ENCODE measurements around the gene RDH5. TPM values are rescaled to one million over a fixed set of nuclear protein-coding genes. Genes with fewer than 3 reads are reported as not detected.

RDH5 gene
- total RNA-seq, 5 donors from 2014 or later (not counting 1 experiment from before 2014, with no cell fraction given): 13.0 to 29.1 (median 22.4) TPM

DNA sequence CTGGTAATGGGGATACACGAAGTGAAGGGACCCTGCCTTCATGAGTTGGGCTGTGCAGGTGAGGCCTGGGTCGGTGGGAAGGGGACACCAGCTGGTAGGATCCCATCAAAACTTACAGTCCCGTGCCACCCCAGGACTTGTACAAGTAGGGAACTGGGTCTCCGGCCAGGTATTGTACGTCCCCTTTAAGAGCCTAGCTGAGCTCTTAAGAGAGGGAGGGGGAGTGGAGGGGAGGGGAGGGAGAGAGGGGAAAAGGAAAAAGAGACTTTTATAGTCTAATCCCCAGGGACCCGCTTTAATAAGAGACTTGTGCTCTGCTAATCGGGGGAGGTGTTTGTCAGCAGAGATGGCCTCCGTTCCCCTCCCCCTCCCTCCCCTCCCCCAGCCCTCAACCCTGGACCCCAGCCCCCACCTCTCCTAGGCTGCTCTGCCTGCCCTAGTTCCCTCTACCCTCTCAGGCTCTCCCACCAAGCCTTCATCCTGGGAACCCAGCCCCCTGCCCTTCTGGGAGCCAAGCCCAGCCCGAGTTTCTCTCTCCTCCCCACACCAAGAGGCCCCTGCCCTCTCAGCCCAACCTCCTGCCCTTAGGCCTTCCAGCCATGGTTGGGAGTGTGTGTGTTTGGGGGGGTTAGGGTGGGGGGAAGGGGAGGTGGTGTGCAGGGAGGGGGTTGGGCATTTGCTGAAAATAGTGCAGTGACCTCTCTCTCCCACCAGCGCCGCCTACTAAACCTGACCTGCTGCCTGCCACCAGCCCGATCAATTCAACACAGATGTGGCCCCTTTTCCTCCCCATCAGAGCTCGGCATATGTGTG, 25.4 kb downstream of the RDH5 start:
- no peaks in the 10 kb centered on the region for H3K9me3 Mint-ChIP-seq
- H3K27me3 Mint-ChIP-seq: no peaks in the 10 kb centered on the region
- peaks cover 8 to 31% of the 10 kb centered on the region in 2 experiments for H3K4me1 ChIP-seq (ENCODE audit: control insufficient read depth in 1 of 2, extremely low read depth in 1 of 2, insufficient read depth in 2 of 2, low read length in 2 of 2)
- H3K4me1 Mint-ChIP-seq: peaks cover 26 to 48% (median 40%) of the 10 kb centered on the region in 3 donors
- POLR2A ChIA-PET: interaction anchor here in 1 of 2 donors (0.8 kb wide), 1 partner anchor 8 kb away, joined by 7 read pairs; no protein-coding TSS in a partner anchor
- H3K27ac ChIP-seq (ENCODE audit: low read length): no peak overlapping the region
- H3K36me3 ChIP-seq (ENCODE audit: control insufficient read depth in 2 of 2, extremely low read depth in 1 of 2, insufficient read depth in 1 of 2, low read length in 1 of 2): peaks cover 5 to 12% of the 10 kb centered on the region in 2 donors
- H3K4me3 Mint-ChIP-seq: peak overlapping the region; percentile 91 to 92 (median 91)
- H3K9me3 ChIP-seq: no peaks in the 10 kb centered on the region
- no peak for ATAC-seq (replicated peaks in 1 of 4)
- H3K27me3 ChIP-seq (replicated peaks in 1 of 2; ENCODE audit: control insufficient read depth in 2 of 2, extremely low read depth in 1 of 2, insufficient read depth in 2 of 2, low read length in 1 of 2): no peaks in the 10 kb centered on the region
- peak overlapping the region; percentile 80 to 90 for H3K27ac Mint-ChIP-seq
- no peak for DNase-seq
- no peaks in the 10 kb centered on the region for H3K36me3 Mint-ChIP-seq
- no peak overlapping the region for H3K4me3 ChIP-seq (ENCODE audit: control insufficient read depth in 1 of 2, extremely low read depth in 1 of 2, low read length in 1 of 2)
- CTCF ChIA-PET: interaction anchor here (0.7 to 2.3 kb wide), 4 partner anchors 9 to 444 kb away, joined by 5 to 11 read pairs (median 10); partner anchors contain the start of genes ORMDL2 (in 1 of the 2), SARNP (in 1 of the 2) and SMARCC2 (in 1 of the 2)
- WGBS (ENCODE audit: insufficient coverage): 80% methylated on average over 6 of the region's 13 CpGs

- no peaks in the 10 kb centered on the region for H3K36me3 Mint-ChIP-seq
- Histone ChIP-seq H3K9me3 (no peaks in the 10 kb centered on the region), H3K27me3 (replicated peaks in 1 of 2; ENCODE audit: control insufficient read depth in 2 of 2, extremely low read depth in 1 of 2, insufficient read depth in 2 of 2, low read length in 1 of 2) (no peaks in the 10 kb centered on the region), H3K4me1 (ENCODE audit: control insufficient read depth in 1 of 2, extremely low read depth in 1 of 2, insufficient read depth in 2 of 2, low read length in 2 of 2) (peaks cover 8 to 31% of the 10 kb centered on the region in 2 experiments), H3K36me3 (ENCODE audit: control insufficient read depth in 2 of 2, extremely low read depth in 1 of 2, insufficient read depth in 1 of 2, low read length in 1 of 2) (peaks cover 5 to 19% of the 10 kb centered on the region in 2 donors), H3K4me3 (ENCODE audit: control insufficient read depth in 1 of 2, extremely low read depth in 1 of 2, low read length in 1 of 2) (no peak overlapping the region), H3K27ac (ENCODE audit: low read length) (no peak overlapping the region)
- POLR2A ChIA-PET: interaction anchor here (0.5 to 1.1 kb wide), 4 partner anchors 8 to 587 kb away, joined by 3 to 7 read pairs (median 4); partner anchors contain the start of gene PAN2 (in 1 of the 2)
- H3K9me3 Mint-ChIP-seq: no peaks in the 10 kb centered on the region
- peaks cover 26 to 48% (median 40%) of the 10 kb centered on the region in 3 donors for H3K4me1 Mint-ChIP-seq
- ATAC-seq (replicated peaks in 1 of 4): no peak
- H3K27ac Mint-ChIP-seq: peak overlapping the region; percentile 67 to 85
- no peak for DNase-seq
- H3K27me3 Mint-ChIP-seq: no peaks in the 10 kb centered on the region
- CTCF ChIA-PET: interaction anchor here (0.7 to 2.4 kb wide), 6 partner anchors 8 to 283 kb away, joined by 3 to 10 read pairs (median 6); partner anchors contain the start of gene DNAJC14 (in 1 of the 2)
- peak overlapping the region; percentile 12 to 32 (median 29) for H3K4me3 Mint-ChIP-seq
- WGBS (ENCODE audit: insufficient coverage): 61% methylated on average over 2 of the region's 3 CpGs
These were observed 26.1 kb downstream of the RDH5 start for GRCh38 chr12:55746174-55746912.

- peaks cover 8 to 31% of the 10 kb centered on the region in 2 experiments for H3K4me1 ChIP-seq (ENCODE audit: control insufficient read depth in 1 of 2, extremely low read depth in 1 of 2, insufficient read depth in 2 of 2, low read length in 2 of 2)
- no peak overlapping the region for H3K27ac ChIP-seq (ENCODE audit: low read length)
- peaks cover 5 to 24% of the 10 kb centered on the region in 2 donors for H3K36me3 ChIP-seq (ENCODE audit: control insufficient read depth in 2 of 2, extremely low read depth in 1 of 2, insufficient read depth in 1 of 2, low read length in 1 of 2)
- no peaks in the 10 kb centered on the region for H3K9me3 Mint-ChIP-seq
- ChIA-PET POLR2A (interaction anchor here (0.5 to 1.1 kb wide), 5 partner anchors 9 to 587 kb away, joined by 3 to 7 read pairs (median 4); partner anchors contain the start of gene PAN2 (in 1 of the 2)), CTCF (interaction anchor here (0.7 to 2.4 kb wide), 8 partner anchors 9 to 283 kb away, joined by 3 to 10 read pairs (median 6); partner anchors contain the start of gene DNAJC14 (in 1 of the 2))
- no peaks in the 10 kb centered on the region for H3K27me3 ChIP-seq (replicated peaks in 1 of 2; ENCODE audit: control insufficient read depth in 2 of 2, extremely low read depth in 1 of 2, insufficient read depth in 2 of 2, low read length in 1 of 2)
- no peak for DNase-seq
- H3K9me3 ChIP-seq: no peaks in the 10 kb centered on the region
- H3K27ac Mint-ChIP-seq: peak overlapping the region; percentile 67 to 85
- peaks cover 26 to 48% (median 40%) of the 10 kb centered on the region in 3 donors for H3K4me1 Mint-ChIP-seq
- ATAC-seq (replicated peaks in 1 of 4): no peak
- H3K4me3 ChIP-seq (ENCODE audit: control insufficient read depth in 1 of 2, extremely low read depth in 1 of 2, low read length in 1 of 2): no peak overlapping the region
- H3K36me3 Mint-ChIP-seq: peaks cover 1% of the 10 kb centered on the region
- H3K4me3 Mint-ChIP-seq: no peak overlapping the region
- no peaks in the 10 kb centered on the region for H3K27me3 Mint-ChIP-seq
These were observed 26.7 kb downstream of the RDH5 start for GRCh38 chr12:55746913-55747231.

- H3K27ac ChIP-seq (ENCODE audit: low read length): no peak overlapping the region
- no peaks in the 10 kb centered on the region for H3K9me3 ChIP-seq
- no peaks in the 10 kb centered on the region for H3K9me3 Mint-ChIP-seq
- ATAC-seq (replicated peaks in 1 of 4) (no peak), DNase-seq (no peak)
- peaks cover 6% of the 10 kb centered on the region for H3K36me3 Mint-ChIP-seq
- H3K27ac Mint-ChIP-seq: peak overlapping the region; percentile 53 to 85
- 96% methylated on average over 17 of the region's 18 CpGs for WGBS (ENCODE audit: insufficient coverage)
- no peaks in the 10 kb centered on the region for H3K27me3 Mint-ChIP-seq
- peaks cover 8 to 26% of the 10 kb centered on the region in 2 experiments for H3K4me1 ChIP-seq (ENCODE audit: control insufficient read depth in 1 of 2, extremely low read depth in 1 of 2, insufficient read depth in 2 of 2, low read length in 2 of 2)
- H3K36me3 ChIP-seq (ENCODE audit: control insufficient read depth in 2 of 2, extremely low read depth in 1 of 2, insufficient read depth in 1 of 2, low read length in 1 of 2): peaks cover 5 to 34% of the 10 kb centered on the region in 2 donors
- H3K4me3 ChIP-seq (ENCODE audit: control insufficient read depth in 1 of 2, extremely low read depth in 1 of 2, low read length in 1 of 2): no peak overlapping the region
- H3K27me3 ChIP-seq (replicated peaks in 1 of 2; ENCODE audit: control insufficient read depth in 2 of 2, extremely low read depth in 1 of 2, insufficient read depth in 2 of 2, low read length in 1 of 2): no peaks in the 10 kb centered on the region
- H3K4me3 Mint-ChIP-seq: no peak overlapping the region
- CTCF ChIA-PET: interaction anchor here (0.6 to 2.4 kb wide), 7 partner anchors 10 to 247 kb away, joined by 3 to 10 read pairs (median 3); no protein-coding TSS in a partner anchor
- H3K4me1 Mint-ChIP-seq: peaks cover 22 to 36% (median 30%) of the 10 kb centered on the region in 3 donors
- POLR2A ChIA-PET: interaction anchor here in 1 of 2 donors (0.6 kb wide), 1 partner anchor 57 kb away, joined by 8 read pairs; no protein-coding TSS in a partner anchor
These were observed 28.2 kb downstream of the RDH5 start for GRCh38 chr12:55748230-55748993.

GRCh38 chr12:55755246-55755645, 35.1 kb downstream of the RDH5 start:
- H3K27me3 ChIP-seq (replicated peaks in 1 of 2; ENCODE audit: control insufficient read depth in 2 of 2, extremely low read depth in 1 of 2, insufficient read depth in 2 of 2, low read length in 1 of 2): no peaks in the 10 kb centered on the region
- DNase-seq (no peak), ATAC-seq (replicated peaks in 1 of 4) (no peak)
- H3K27ac ChIP-seq (ENCODE audit: low read length): no peak overlapping the region
- no CpG with 5 or more reads among the region's 2 CpGs for WGBS (ENCODE audit: insufficient coverage)
- Mint-ChIP-seq H3K4me3 (no peak overlapping the region), H3K36me3 (peaks cover 44% of the 10 kb centered on the region), H3K27ac (peak overlapping the region in 1 of 2 donors; percentile 77), H3K27me3 (no peaks in the 10 kb centered on the region), H3K9me3 (no peaks in the 10 kb centered on the region), H3K4me1 (peaks cover 0 to 14% (median 0%) of the 10 kb centered on the region in 3 donors)
- ChIA-PET POLR2A (interaction anchor here in 1 of 2 donors (0.7 kb wide), 1 partner anchor 1656 kb away, joined by 3 read pairs; no protein-coding TSS in a partner anchor), CTCF (interaction anchor here (0.5 to 0.7 kb wide), 4 partner anchors 54 to 694 kb away, joined by 3 to 4 read pairs (median 4); partner anchors contain the start of gene TIMELESS (in 1 of the 2))
- H3K4me3 ChIP-seq (ENCODE audit: control insufficient read depth in 1 of 2, extremely low read depth in 1 of 2, low read length in 1 of 2): no peak overlapping the region
- H3K36me3 ChIP-seq (ENCODE audit: control insufficient read depth in 2 of 2, extremely low read depth in 1 of 2, insufficient read depth in 1 of 2, low read length in 1 of 2): peaks cover 15 to 85% of the 10 kb centered on the region in 2 donors
- no peaks in the 10 kb centered on the region for H3K9me3 ChIP-seq
- H3K4me1 ChIP-seq (ENCODE audit: control insufficient read depth in 1 of 2, extremely low read depth in 1 of 2, insufficient read depth in 2 of 2, low read length in 2 of 2): no peaks in the 10 kb centered on the region
